ENCODE measurements around the gene MCEE.

The MCEE gene

DNA sequence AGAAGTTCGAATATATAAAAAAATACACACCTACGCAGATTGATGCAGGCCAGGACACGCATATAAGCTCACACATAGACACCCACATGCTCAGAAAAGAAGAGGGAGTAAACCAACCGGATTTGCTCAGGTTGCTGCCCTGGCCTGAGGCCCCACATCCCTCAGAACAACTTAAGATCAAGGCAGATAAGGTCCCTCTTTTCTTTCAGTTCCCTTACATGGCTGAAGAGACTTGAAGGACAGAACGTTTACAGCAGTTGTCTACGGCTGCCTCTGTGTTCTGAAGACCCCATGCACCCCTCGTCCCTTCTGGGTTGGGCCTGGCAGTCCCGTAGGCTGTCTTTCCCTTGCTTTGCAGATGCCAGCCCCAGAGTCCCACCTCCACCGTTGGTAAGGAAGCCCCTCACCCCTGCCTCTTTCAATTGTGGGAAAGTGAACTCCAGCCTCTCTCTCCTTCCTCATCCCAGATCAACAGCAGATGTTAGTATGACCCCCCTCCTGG is 65.9 kb downstream of the MCEE start:
- no peaks in the 10 kb centered on the region for H3K36me3 ChIP-seq (ENCODE audit: insufficient read depth, low read length)
- TF ChIP-seq, protein P1, sequence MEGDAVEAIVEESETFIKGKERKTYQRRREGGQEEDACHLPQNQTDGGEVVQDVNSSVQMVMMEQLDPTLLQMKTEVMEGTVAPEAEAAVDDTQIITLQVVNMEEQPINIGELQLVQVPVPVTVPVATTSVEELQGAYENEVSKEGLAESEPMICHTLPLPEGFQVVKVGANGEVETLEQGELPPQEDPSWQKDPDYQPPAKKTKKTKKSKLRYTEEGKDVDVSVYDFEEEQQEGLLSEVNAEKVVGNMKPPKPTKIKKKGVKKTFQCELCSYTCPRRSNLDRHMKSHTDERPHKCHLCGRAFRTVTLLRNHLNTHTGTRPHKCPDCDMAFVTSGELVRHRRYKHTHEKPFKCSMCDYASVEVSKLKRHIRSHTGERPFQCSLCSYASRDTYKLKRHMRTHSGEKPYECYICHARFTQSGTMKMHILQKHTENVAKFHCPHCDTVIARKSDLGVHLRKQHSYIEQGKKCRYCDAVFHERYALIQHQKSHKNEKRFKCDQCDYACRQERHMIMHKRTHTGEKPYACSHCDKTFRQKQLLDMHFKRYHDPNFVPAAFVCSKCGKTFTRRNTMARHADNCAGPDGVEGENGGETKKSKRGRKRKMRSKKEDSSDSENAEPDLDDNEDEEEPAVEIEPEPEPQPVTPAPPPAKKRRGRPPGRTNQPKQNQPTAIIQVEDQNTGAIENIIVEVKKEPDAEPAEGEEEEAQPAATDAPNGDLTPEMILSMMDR (IDR thresholded peaks at IDR 0.05; ENCODE audit: low read length), result no peak
- TF ChIP-seq EZH2 (IDR thresholded peaks at IDR 0.05; ENCODE audit: borderline replicate concordance, low read length), result no peak
- peak overlapping the region; percentile 44 for H3K4me2 ChIP-seq (ENCODE audit: low read length)
- no peaks in the 10 kb centered on the region for H3K79me2 ChIP-seq (ENCODE audit: insufficient read depth, low read length)
- no peak overlapping the region for H2AFZ ChIP-seq (ENCODE audit: low read length)
- H3K9ac ChIP-seq (ENCODE audit: low read length), result peak overlapping the region; percentile 28; the same call in 1 of the 2 replicates
- H3K9me2 ChIP-seq (ENCODE audit: low read depth, low read length), result no peaks in the 10 kb centered on the region
- H3K27me3 ChIP-seq (ENCODE audit: insufficient read depth, low read length), result no peaks in the 10 kb centered on the region
- H3K27ac ChIP-seq (ENCODE audit: low read depth, low read length, poor library complexity, severe bottlenecking), result peak overlapping the region; percentile 89
- H3K4me1 ChIP-seq (ENCODE audit: insufficient read depth, low read length, severe bottlenecking), result peaks cover 46% of the 10 kb centered on the region
- H3K4me3 ChIP-seq (ENCODE audit: low read depth, low read length, poor library complexity, severe bottlenecking), result peak overlapping the region; percentile 18
- H3F3A ChIP-seq (ENCODE audit: insufficient read depth, low read length), result peaks cover 8% of the 10 kb centered on the region; the same call in 1 of the 2 replicates
- no peaks in the 10 kb centered on the region for H4K20me1 ChIP-seq (ENCODE audit: insufficient read depth, low read length)
- no peaks in the 10 kb centered on the region for H3K9me3 ChIP-seq (ENCODE audit: low read length)

DNA sequence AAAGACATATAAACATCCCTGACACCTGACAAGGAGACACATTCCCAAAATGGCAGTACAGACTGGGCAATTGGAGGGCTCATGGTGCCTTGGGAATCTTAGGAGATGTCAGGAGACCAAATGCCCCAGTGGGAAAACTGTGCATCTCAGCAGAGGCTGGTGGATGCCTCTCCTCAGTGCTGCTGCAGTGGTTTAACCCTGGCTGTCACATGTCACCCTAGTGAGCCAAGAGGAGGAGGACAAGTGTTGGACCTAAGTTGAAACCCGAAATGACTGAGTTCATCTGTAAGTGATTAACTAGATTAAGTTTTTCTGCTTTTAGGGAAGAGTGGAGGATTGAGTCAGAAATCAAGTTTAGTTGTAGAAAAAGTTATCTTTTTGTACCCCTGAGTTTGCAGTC is 66.8 kb downstream of the MCEE start:
- H4K20me1 ChIP-seq (ENCODE audit: insufficient read depth, low read length), result no peaks in the 10 kb centered on the region
- TF ChIP-seq EZH2 (IDR thresholded peaks at IDR 0.05; ENCODE audit: borderline replicate concordance, low read length), result no peak
- TF ChIP-seq, protein P1 (IDR thresholded peaks at IDR 0.05; ENCODE audit: low read length), result no peak
- no peak overlapping the region for H3K27ac ChIP-seq (ENCODE audit: low read depth, low read length, poor library complexity, severe bottlenecking)
- H3K4me1 ChIP-seq (ENCODE audit: insufficient read depth, low read length, severe bottlenecking), result peaks cover 42% of the 10 kb centered on the region
- H3K9ac ChIP-seq (ENCODE audit: low read length), result no peak overlapping the region
- no peaks in the 10 kb centered on the region for H3K27me3 ChIP-seq (ENCODE audit: insufficient read depth, low read length)
- H3F3A ChIP-seq (ENCODE audit: insufficient read depth, low read length), result peaks cover 8% of the 10 kb centered on the region; the same call in 1 of the 2 replicates
- H3K4me2 ChIP-seq (ENCODE audit: low read length), result no peak overlapping the region
- H3K9me3 ChIP-seq (ENCODE audit: low read length), result no peaks in the 10 kb centered on the region
- no peaks in the 10 kb centered on the region for H3K36me3 ChIP-seq (ENCODE audit: insufficient read depth, low read length)
- no peak overlapping the region for H3K4me3 ChIP-seq (ENCODE audit: low read depth, low read length, poor library complexity, severe bottlenecking)
- no peak overlapping the region for H2AFZ ChIP-seq (ENCODE audit: low read length)
- H3K79me2 ChIP-seq (ENCODE audit: insufficient read depth, low read length), result no peaks in the 10 kb centered on the region
- no peaks in the 10 kb centered on the region for H3K9me2 ChIP-seq (ENCODE audit: low read depth, low read length)

DNA sequence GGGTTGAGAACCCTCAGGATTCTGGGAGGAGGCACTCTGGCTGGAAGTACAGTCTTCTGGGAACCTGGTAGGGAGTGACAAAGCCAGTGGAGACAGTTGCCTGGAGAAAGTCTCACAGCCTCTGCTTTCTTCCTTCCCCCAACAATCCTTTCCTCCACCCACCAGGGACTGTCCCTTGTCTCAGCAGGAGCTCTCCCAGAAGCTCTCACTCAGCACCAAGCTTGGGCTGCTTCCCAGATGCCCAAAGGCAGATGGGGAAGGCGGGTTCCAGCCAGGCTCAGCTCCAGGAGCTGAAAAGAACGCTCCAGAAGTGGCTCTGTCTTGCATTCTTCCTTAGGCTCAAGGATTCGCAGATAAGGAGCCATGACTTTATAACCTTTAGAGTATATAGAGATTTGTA is 69.2 kb downstream of the MCEE start:
- no peak overlapping the region for H3K9ac ChIP-seq (ENCODE audit: low read length)
- H3K27ac ChIP-seq (ENCODE audit: low read depth, low read length, poor library complexity, severe bottlenecking), result no peak overlapping the region
- H3K9me3 ChIP-seq (ENCODE audit: low read length), result no peaks in the 10 kb centered on the region
- H3K27me3 ChIP-seq (ENCODE audit: insufficient read depth, low read length), result no peaks in the 10 kb centered on the region
- no peaks in the 10 kb centered on the region for H3K36me3 ChIP-seq (ENCODE audit: insufficient read depth, low read length)
- peaks cover 8% of the 10 kb centered on the region; the same call in 1 of the 2 replicates for H3F3A ChIP-seq (ENCODE audit: insufficient read depth, low read length)
- H3K79me2 ChIP-seq (ENCODE audit: insufficient read depth, low read length), result no peaks in the 10 kb centered on the region
- no peaks in the 10 kb centered on the region for H4K20me1 ChIP-seq (ENCODE audit: insufficient read depth, low read length)
- H3K9me2 ChIP-seq (ENCODE audit: low read depth, low read length), result no peaks in the 10 kb centered on the region
- no peak overlapping the region for H2AFZ ChIP-seq (ENCODE audit: low read length)
- no peak for TF ChIP-seq EZH2 (IDR thresholded peaks at IDR 0.05; ENCODE audit: borderline replicate concordance, low read length)
- TF ChIP-seq, protein P1 (IDR thresholded peaks at IDR 0.05; ENCODE audit: low read length), result no peak
- H3K4me3 ChIP-seq (ENCODE audit: low read depth, low read length, poor library complexity, severe bottlenecking), result no peak overlapping the region
- peaks cover 23% of the 10 kb centered on the region for H3K4me1 ChIP-seq (ENCODE audit: insufficient read depth, low read length, severe bottlenecking)
- H3K4me2 ChIP-seq (ENCODE audit: low read length), result no peak overlapping the region

Data from OCI-LY1 (cell line).